ENCODE results near the gene ALG8. TPM values are rescaled to one million over a fixed set of nuclear protein-coding genes. Genes with fewer than 3 reads are reported as not detected.
"Not testable (repeated sequence)": the region's sequence is repeated elsewhere in the genome, so short reads cannot be mapped to it uniquely, and the experiment has no call there.

The ALG8 gene
- polyA plus RNA-seq, 3 donors from 2014 or later: 38.7 to 55.3 (median 40.0) TPM

DNA sequence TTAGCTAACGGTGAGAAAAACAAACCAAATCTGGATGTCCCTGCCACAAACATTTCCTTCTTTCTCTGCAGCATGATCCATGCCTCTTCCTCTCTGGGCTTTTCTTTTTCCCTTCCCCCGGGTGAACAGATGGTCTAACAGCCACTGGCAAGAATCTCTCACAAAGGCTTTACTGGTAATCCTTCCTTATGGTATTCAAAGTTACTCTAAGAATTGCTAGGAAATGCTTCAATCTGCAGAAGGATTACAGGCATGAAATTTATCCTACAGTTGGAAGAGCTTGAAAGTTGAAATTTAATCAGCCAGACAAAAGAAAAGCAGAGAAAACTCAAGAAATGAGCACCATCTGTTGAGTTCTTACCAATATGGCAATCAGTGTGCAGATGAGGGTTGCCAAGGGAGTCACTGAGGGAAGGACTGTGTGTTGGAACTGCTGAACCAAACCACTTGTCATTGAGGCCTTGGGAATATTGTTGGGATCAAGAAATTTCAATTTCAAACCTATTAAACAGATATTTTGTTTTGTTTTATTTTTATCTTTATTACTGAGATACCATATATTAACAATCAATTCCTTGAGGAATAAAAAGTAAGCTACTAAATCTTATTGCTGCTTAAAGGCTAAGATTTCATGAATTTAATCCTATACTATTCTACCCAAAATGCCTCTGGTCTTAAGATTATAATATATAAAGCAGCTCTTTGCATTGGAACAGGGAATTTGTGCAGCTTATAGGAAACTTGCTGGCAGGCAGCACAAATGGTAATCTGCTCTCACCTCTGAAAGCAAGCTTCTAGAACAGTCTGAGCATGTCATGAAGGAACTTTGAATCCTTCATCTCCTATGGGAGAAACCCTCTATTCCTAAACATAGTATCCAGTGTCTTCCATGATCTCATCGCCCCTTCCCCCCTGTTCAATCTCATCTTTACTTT lies 30.1 kb downstream of the ALG8 start:
- no peak overlapping the region for H3K27ac Mint-ChIP-seq
- no peaks in the 10 kb centered on the region for H3K9me3 Mint-ChIP-seq
- H3K27me3 Mint-ChIP-seq (ENCODE audit: low read depth in 3 of 3): no peaks in the 10 kb centered on the region
- DNase-seq: no peak
- no peaks in the 10 kb centered on the region for H3K4me1 Mint-ChIP-seq
- H3K4me3 Mint-ChIP-seq: no peak overlapping the region
- H3K36me3 Mint-ChIP-seq: peaks cover 34 to 38% (median 35%) of the 10 kb centered on the region in 3 donors

DNA sequence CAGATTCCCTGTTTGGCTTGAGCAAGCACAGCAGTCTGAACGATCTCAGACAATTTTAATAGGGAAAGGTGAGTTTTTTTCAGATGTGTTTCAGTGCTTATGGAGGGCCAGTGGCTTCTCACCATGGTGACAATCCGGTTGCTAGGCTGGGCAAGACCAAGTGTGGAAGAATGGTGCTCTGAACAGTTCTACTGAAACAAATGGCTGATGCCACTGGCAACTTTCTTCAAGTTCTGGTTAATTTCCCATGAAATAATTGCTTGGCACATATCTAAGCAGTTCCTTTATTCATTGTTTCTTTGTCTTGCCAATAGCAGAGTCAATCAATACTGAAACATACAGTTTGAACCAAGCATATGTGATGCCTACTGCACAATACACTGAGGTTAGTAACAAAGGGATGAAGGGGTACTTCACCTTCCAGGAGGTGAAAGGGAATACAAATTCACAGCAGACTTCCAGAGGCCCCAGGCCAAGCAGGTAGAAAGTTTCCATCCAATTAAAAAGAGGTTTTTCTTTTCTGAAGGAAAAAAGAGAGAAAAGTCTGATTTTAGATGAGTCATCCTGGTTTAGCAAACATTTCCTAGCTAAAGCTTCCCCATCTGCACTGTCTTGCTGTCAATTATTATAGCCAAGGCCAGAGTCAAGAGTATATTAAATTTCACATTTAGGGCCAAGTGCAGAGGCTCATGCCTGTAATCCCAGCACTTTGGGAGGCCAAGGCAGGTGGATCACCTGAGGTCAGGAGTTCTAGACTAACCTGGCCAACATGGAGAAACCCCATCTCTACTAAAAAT lies 38.6 kb downstream of the ALG8 start:
- Mint-ChIP-seq H3K4me3 (no peak overlapping the region), H3K36me3 (peaks cover 18 to 34% (median 20%) of the 10 kb centered on the region in 3 donors), H3K4me1 (no peaks in the 10 kb centered on the region), H3K9me3 (no peaks in the 10 kb centered on the region), H3K27me3 (ENCODE audit: low read depth in 3 of 3) (no peaks in the 10 kb centered on the region), H3K27ac (no peak overlapping the region)
- no peak for DNase-seq

DNA sequence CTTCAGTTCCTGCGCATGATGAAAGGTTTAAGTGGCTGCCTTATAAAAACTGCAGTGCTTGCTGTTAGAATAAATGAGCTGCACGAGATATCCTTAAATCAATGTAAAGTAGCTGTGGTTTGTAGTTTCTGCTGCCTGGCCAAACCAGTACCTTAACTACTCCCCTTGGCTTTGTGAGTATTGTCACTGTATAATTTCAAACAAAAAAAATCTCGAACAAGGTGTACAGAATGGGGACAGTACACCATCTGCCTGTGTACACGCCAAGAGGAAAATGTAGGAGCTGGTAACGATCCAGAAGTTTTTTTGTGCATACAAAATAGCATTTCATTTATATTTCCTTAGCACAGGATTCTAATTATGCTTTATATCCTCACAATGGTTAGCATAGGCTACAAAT lies 39.2 kb downstream of the ALG8 start:
- Mint-ChIP-seq H3K4me3 (no peak overlapping the region), H3K9me3 (no peaks in the 10 kb centered on the region), H3K36me3 (peaks cover 23 to 34% (median 24%) of the 10 kb centered on the region in 3 donors), H3K27me3 (ENCODE audit: low read depth in 3 of 3) (no peaks in the 10 kb centered on the region), H3K4me1 (no peaks in the 10 kb centered on the region), H3K27ac (no peak overlapping the region)
- DNase-seq: no peak

DNA sequence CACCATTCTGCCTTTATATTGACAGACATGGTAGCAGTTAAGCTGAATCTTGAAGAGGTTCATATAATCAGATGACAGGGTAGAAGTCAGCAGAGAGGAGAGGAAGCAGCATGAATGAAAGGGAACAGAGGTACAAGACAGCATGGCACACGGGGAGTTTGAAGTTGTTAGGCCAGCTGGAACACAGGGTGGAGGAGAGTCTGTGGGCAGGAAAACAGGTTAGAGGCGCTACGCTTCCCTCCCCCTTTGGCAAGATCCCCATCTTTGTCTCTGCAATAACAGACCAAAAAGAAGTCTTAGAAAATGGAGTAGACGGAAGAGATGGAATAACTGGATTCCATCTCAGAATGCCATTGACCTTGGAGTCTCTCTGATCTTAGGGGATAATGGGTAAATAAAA lies 39.8 kb downstream of the ALG8 start:
- H3K4me3 Mint-ChIP-seq: no peak overlapping the region
- H3K4me1 Mint-ChIP-seq: no peaks in the 10 kb centered on the region
- DNase-seq: no peak
- H3K27me3 Mint-ChIP-seq (ENCODE audit: low read depth in 3 of 3): no peaks in the 10 kb centered on the region
- peaks cover 23 to 37% (median 24%) of the 10 kb centered on the region in 3 donors for H3K36me3 Mint-ChIP-seq
- H3K27ac Mint-ChIP-seq: no peak overlapping the region
- no peaks in the 10 kb centered on the region for H3K9me3 Mint-ChIP-seq

DNA sequence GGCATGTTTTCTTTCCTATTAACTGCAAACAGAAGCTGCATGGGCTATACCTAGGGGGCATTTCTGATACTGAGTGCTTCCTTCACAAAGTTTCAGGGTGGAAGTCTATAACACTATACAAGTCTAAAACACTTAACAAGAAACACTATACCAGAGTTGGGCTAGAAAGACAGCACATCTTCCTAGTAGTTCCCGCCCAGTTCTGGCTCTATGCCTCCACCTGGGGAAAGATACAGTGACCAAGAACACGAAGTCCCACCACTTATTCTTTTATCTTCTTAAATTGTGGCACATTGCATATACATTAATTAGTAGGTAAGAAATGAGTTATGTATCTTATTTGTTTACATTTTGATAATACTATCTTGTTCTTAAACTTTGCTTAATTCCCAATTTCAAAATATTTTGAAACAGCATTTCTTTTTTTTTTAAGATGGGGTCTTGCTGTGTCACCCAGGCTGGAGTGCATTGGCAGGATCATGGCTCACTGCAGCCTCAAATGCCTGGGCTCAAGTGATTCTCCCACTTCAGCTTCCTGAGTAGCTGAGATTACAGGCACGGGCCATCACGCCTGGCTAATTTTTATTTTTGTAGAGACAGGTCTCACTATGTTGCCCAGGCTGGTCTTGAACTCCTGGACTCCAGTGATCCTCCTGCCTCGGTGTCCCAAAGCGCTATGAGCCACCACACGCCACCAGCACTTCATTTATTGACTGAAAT lies 41.6 kb downstream of the ALG8 start:
- no peak for DNase-seq
- H3K4me1 Mint-ChIP-seq: peaks cover 0 to 2% of the 10 kb centered on the region in 2 donors
- no peak overlapping the region for H3K27ac Mint-ChIP-seq
- no peaks in the 10 kb centered on the region for H3K9me3 Mint-ChIP-seq
- peaks cover 20 to 34% (median 20%) of the 10 kb centered on the region in 3 donors for H3K36me3 Mint-ChIP-seq
- no peak overlapping the region for H3K4me3 Mint-ChIP-seq
- H3K27me3 Mint-ChIP-seq (ENCODE audit: low read depth in 3 of 3): no peaks in the 10 kb centered on the region

DNA sequence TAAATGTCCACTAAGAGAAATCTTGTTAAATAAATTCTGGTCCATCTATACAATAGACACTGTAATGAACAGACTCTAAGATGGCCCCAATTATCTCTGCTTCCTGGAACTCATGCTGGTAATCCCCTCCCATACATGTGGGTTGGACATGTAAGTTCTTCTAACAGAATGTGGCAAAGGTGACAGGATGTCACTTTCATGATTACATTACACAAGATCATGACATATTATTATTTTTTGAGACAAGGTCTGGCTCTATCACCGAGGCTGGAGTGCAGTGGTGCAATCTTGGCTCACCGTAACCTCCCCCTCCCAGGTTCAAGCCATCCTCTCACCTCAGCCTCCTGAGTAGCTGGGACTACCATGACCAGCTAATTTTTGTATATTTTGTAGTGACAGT lies 45.2 kb downstream of the ALG8 start:
- DNase-seq: peak in 1 of 3 donors; percentile 13
- H3K4me3 Mint-ChIP-seq: no peak overlapping the region
- no peaks in the 10 kb centered on the region for H3K27me3 Mint-ChIP-seq (ENCODE audit: low read depth in 3 of 3)
- peaks cover 7 to 12% (median 8%) of the 10 kb centered on the region in 3 donors for H3K36me3 Mint-ChIP-seq
- peaks cover 0 to 2% of the 10 kb centered on the region in 2 donors for H3K4me1 Mint-ChIP-seq
- H3K27ac Mint-ChIP-seq: no peak overlapping the region
- no peaks in the 10 kb centered on the region for H3K9me3 Mint-ChIP-seq

DNA sequence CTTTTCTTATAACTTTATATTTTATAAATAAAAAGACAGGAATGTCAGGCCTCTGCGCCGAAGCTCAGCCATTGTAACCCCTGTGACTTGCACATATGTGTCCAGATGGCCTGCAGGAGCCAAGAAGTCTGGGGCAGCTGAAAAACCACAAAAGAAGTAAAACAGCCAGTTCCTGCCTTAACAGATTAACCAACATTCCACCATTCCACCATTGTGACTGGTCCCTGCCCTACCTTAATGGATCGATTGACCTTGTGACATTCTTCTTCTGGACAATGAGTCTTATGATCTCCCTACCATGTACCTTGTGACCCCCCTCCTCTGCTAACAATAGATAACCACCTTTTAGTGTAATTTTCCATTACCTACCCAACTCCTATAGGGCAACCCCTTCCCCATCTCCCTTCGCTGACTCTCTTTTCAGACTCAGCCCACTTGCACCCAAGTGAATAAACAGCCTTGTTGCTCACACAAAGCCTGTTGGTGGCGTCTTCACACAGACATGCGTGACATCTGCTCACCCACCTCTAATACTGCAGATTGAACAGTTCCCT lies 52.8 kb downstream of the ALG8 start:
- not testable (repeated sequence) for H3K36me3 Mint-ChIP-seq; H3K4me3 Mint-ChIP-seq; H3K27ac Mint-ChIP-seq; H3K27me3 Mint-ChIP-seq (ENCODE audit: low read depth in 3 of 3); H3K9me3 Mint-ChIP-seq; DNase-seq; H3K4me1 Mint-ChIP-seq

DNA sequence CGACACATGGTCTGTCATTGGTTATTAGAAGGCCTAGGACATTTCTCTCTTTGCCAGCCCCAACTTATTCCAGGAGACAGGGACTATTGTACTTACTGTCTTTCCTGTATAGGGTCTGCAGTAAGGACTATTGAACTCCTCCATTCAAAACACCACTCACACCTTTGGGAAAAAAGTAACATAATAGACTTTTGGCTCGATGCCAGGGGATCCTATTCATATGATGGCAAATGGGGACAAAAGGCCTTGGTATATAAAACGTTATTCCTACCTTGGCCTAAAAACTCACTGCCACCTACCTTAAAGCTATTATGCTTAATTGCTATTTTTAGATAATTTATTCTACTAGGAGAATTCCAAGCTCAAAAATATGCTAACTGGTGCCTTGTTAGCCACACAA lies 53.5 kb downstream of the ALG8 start:
- no peak overlapping the region for H3K4me3 Mint-ChIP-seq

DNA sequence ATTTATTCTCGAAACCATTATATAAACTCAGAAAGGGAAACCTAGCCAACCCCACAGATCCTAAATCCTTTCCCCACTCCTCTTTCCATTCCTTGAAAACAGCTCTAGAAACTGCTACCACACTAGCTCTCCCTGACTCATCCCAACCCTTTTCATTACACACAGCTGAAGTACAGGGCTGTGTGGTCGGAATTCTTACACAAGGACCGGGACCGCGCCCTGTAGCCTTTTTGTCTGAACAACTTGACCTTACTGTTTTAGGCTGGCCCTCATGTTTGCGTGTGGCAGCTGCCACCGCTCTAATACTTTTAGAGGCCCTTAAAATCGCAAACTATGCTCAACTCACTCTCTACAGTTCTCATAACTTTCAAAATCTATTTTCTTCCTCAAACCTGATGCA lies 54.9 kb downstream of the ALG8 start:
- H3K9me3 Mint-ChIP-seq; DNase-seq; H3K27me3 Mint-ChIP-seq (ENCODE audit: low read depth in 3 of 3); H3K27ac Mint-ChIP-seq; H3K36me3 Mint-ChIP-seq; H3K4me3 Mint-ChIP-seq: not testable (repeated sequence)
- H3K4me1 Mint-ChIP-seq: peaks cover 16 to 20% of the 10 kb centered on the region in 2 donors

More for the DNA sequence above, 53.5 kb downstream of the ALG8 start:
- no peak for DNase-seq
- Mint-ChIP-seq H3K9me3 (no peaks in the 10 kb centered on the region), H3K27ac (no peak overlapping the region), H3K36me3 (no peaks in the 10 kb centered on the region), H3K4me1 (peaks cover 7 to 11% of the 10 kb centered on the region in 2 donors), H3K27me3 (ENCODE audit: low read depth in 3 of 3) (peaks cover 0 to 2% (median 2%) of the 10 kb centered on the region in 3 donors)

DNA sequence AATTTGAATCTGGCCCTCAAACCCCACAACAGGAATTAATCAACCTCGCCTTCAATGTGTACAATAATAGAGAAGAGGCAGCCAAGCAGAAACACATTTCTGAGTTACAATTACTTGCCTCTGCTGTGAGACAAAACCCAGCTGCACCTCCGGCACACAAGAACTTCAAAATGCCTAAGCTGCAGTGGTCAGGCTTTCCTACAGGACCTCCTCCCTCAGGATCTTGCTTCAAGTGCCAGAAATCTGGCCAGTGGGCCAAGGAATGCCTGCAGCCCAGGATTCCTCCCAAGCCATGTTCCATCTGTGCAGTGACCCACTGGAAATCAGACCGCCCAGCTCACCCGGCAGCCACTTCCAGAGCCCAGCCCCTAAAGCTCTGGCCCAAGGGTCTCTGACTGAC lies 56.4 kb downstream of the ALG8 start:
- Mint-ChIP-seq H3K4me1 (peaks cover 28 to 33% of the 10 kb centered on the region in 2 donors), H3K27me3 (ENCODE audit: low read depth in 3 of 3) (peaks cover 3 to 10% (median 7%) of the 10 kb centered on the region in 3 donors), H3K4me3 (no peak overlapping the region), H3K9me3 (no peaks in the 10 kb centered on the region), H3K36me3 (no peaks in the 10 kb centered on the region), H3K27ac (no peak overlapping the region)
- no peak for DNase-seq

DNA sequence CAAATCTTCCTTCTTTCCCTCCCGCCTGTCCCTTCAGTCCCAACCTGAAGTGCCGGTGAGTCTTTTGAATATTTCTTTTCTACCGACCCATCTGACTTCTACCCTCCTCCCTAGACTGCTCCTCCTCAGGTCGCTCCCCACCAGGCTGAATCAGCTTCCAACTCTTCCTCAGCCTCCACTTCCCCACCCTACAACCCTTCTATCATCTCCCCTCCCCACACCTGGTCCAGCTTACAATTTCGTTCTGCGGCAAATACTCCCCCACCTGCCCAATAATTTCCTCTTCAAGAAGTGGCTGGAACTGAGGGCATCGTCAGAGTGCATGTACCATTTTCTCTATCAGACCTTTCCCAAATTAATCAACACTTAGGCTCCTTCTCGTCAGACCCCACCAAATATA lies 57.3 kb downstream of the ALG8 start:
- H3K27ac Mint-ChIP-seq: peak overlapping the region in 3 of 6 donors; percentile 25 to 66 (median 50)
- no peaks in the 10 kb centered on the region for H3K36me3 Mint-ChIP-seq
- H3K9me3 Mint-ChIP-seq: no peaks in the 10 kb centered on the region
- peaks cover 35 to 42% of the 10 kb centered on the region in 2 donors for H3K4me1 Mint-ChIP-seq
- peak overlapping the region in 2 of 5 donors; percentile 57 to 69 for H3K4me3 Mint-ChIP-seq
- H3K27me3 Mint-ChIP-seq (ENCODE audit: low read depth in 3 of 3): peaks cover 3 to 10% (median 7%) of the 10 kb centered on the region in 3 donors
- DNase-seq: no peak

DNA sequence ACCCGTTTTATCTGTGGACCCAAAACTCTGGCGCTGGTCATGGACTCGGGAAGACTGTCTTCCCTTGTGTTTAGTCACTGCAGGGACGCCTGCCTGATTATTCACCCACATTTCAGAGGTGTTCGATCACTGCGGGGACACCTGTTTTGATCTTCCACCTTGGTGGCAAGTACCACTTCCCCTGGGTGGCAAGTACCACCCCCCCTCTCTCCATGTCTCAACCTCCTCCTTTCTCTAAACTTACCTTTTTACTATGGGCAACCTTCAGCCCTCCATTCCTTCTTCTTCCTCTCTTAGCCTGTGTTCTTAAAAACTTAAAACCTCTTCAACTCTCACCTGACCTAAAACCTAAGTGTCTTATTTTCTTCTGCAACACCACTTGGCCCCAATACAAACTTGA lies 57.8 kb downstream of the ALG8 start:
- H3K27me3 Mint-ChIP-seq (ENCODE audit: low read depth in 3 of 3): peaks cover 3 to 10% (median 7%) of the 10 kb centered on the region in 3 donors
- peak in 1 of 3 donors; percentile 11 for DNase-seq
- H3K4me3 Mint-ChIP-seq: peak overlapping the region; percentile 57 to 94 (median 68)
- peak overlapping the region; percentile 24 to 66 (median 56) for H3K27ac Mint-ChIP-seq
- H3K36me3 Mint-ChIP-seq: no peaks in the 10 kb centered on the region
- H3K9me3 Mint-ChIP-seq: no peaks in the 10 kb centered on the region
- peaks cover 40 to 48% of the 10 kb centered on the region in 2 donors for H3K4me1 Mint-ChIP-seq

DNA sequence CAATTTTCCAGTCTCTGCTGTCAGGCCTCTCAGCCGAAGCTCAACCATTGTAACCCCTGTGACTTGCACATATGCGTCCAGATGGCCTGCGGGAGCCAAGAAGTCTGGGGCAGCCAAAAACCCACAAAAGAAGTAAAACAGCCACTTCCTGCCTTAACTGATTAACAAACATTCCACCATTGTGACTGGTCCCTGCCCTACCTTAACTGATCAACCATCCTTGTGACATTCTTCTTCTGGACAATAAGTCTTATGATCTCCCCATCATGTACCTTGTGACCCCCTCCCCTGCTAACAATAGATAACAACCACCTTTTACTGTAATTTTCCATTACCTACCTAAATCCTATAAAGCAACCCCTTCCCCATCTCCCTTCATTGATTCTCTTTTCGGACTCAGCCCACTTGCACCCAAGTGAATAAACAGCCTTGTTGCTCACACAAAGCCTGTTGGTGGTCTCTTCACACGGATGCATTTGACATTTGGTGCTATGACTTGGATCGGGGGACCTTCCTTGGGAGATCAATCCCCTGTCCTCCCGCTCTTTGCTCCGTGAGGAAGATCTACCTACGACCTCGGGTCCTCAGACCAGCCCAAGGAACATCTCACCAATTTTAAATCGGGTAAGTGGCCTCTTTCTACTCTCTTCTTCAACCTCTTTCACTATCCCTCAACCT lies 58.5 kb downstream of the ALG8 start:
- H3K27ac Mint-ChIP-seq: peak overlapping the region; percentile 50 to 82 (median 66)
- DNase-seq: no peak
- no peaks in the 10 kb centered on the region for H3K36me3 Mint-ChIP-seq
- H3K9me3 Mint-ChIP-seq: no peaks in the 10 kb centered on the region
- peaks cover 46 to 54% of the 10 kb centered on the region in 2 donors for H3K4me1 Mint-ChIP-seq
- H3K4me3 Mint-ChIP-seq: peak overlapping the region; percentile 57 to 94 (median 68)
- peaks cover 3 to 10% (median 7%) of the 10 kb centered on the region in 3 donors for H3K27me3 Mint-ChIP-seq (ENCODE audit: low read depth in 3 of 3)

Measured in immature natural killer cell (primary cell).